HG03378 (cell line): Measurements from ENCODE around the gene NRXN3.
A peak's percentile ranks its signal among the peaks of the same experiment; 100 is the strongest.
"Not testable (repeated sequence)": the region's sequence is repeated elsewhere in the genome, so short reads cannot be mapped to it uniquely, and the experiment has no call there.

Experiments
- ATAC-seq: cut with Tn5 transposase; IDR thresholded peaks from one replicate; pipeline ENCODE4 v1.9.1; 2021; ENCODE audit warnings: mild to moderate bottlenecking, moderate library complexity; ENCODE audit not compliant: unreplicated experiment

The NRXN3 gene

GRCh38 chr14:78399316-78399889 lies 229.2 kb downstream of the NRXN3 start:
- ATAC-seq: no peak

GRCh38 chr14:78401866-78402265 lies 231.7 kb downstream of the NRXN3 start:
- no peak for ATAC-seq

- ATAC-seq: peak; percentile 87
These were observed 233.2 kb downstream of the NRXN3 start for GRCh38 chr14:78403278-78403815.

GRCh38 chr14:78405079-78405856 lies 235.1 kb downstream of the NRXN3 start:
- no peak for ATAC-seq

GRCh38 chr14:78412475-78412874 lies 242.3 kb downstream of the NRXN3 start:
- ATAC-seq: no peak

GRCh38 chr14:78414172-78414571 lies 244.0 kb downstream of the NRXN3 start:
- no peak for ATAC-seq

GRCh38 chr14:78417532-78417931 lies 247.4 kb downstream of the NRXN3 start:
- no peak for ATAC-seq

GRCh38 chr14:78424311-78424710 lies 254.1 kb downstream of the NRXN3 start:
- ATAC-seq: no peak

- no peak for ATAC-seq
These were observed 255.2 kb downstream of the NRXN3 start for GRCh38 chr14:78425330-78425729.

GRCh38 chr14:78425782-78426181 lies 255.6 kb downstream of the NRXN3 start:
- no peak for ATAC-seq

- ATAC-seq: no peak
These were observed 261.9 kb downstream of the NRXN3 start for GRCh38 chr14:78432046-78432445.

- ATAC-seq: not testable (repeated sequence)
These were observed 267.3 kb downstream of the NRXN3 start for GRCh38 chr14:78437448-78437847.

- no peak for ATAC-seq
These were observed 270.3 kb downstream of the NRXN3 start for GRCh38 chr14:78440356-78440894.

GRCh38 chr14:78443834-78444233 lies 273.7 kb downstream of the NRXN3 start:
- ATAC-seq: no peak

GRCh38 chr14:78445275-78445674 lies 275.1 kb downstream of the NRXN3 start:
- no peak for ATAC-seq

GRCh38 chr14:78446807-78447206 lies 276.6 kb downstream of the NRXN3 start:
- no peak for ATAC-seq

GRCh38 chr14:78448164-78449094 lies 278.3 kb downstream of the NRXN3 start:
- peak; percentile 72 for ATAC-seq

- ATAC-seq: no peak
These were observed 280.6 kb downstream of the NRXN3 start for GRCh38 chr14:78450669-78451318.

GRCh38 chr14:78451319-78451695 lies 281.1 kb downstream of the NRXN3 start:
- no peak for ATAC-seq

- ATAC-seq: peak; percentile 62
These were observed 285.8 kb downstream of the NRXN3 start for GRCh38 chr14:78455896-78456435.
